GM08714 (cell line): ENCODE measurements around the gene TM9SF1.

Experiments used
- H3K4me3 ChIP-seq: fragments of 200-500 bp; sonication (Bioruptor generic); 2 replicates; pipeline ENCODE4 v1.5.1; 2014; ENCODE audit warnings: mild to moderate bottlenecking, low read length, inconsistent platforms
- ZNF274 ChIP-seq: IDR thresholded peaks from 2 replicates; pipeline ENCODE4 v1.6.1; 2012; ENCODE audit warnings: mild to moderate bottlenecking, low read depth, low read length

The TM9SF1 gene

GRCh38 chr14:24195186-24196070, at the start of gene TM9SF1:
Gene TM9SF1, minus strand, starts transcription at chr14:24195441. Its CDS starts 422 bp downstream, at chr14:24195019.
- no peak for TF ChIP-seq ZNF274
- H3K4me3 ChIP-seq = peak within 1 kb of the TSS; percentile 69

GRCh38 chr14:24243336-24243836, 48.1 kb upstream of the TM9SF1 start:
- TF ChIP-seq ZNF274 = no peak
- H3K4me3 ChIP-seq = peak overlapping the region; percentile 49

- H3K4me3 ChIP-seq = peak overlapping the region; percentile 79
- TF ChIP-seq ZNF274 = no peak
These were observed 46.7 kb upstream of the TM9SF1 start for GRCh38 chr14:24241829-24242443.

GRCh38 chr14:24240110-24240918, 45.1 kb upstream of the TM9SF1 start:
- TF ChIP-seq ZNF274 = no peak
- no peak overlapping the region for H3K4me3 ChIP-seq

GRCh38 chr14:24238527-24239037, 43.3 kb upstream of the TM9SF1 start:
- H3K4me3 ChIP-seq = no peak overlapping the region
- no peak for TF ChIP-seq ZNF274

GRCh38 chr14:24238123-24238522, 42.9 kb upstream of the TM9SF1 start:
- no peak for TF ChIP-seq ZNF274
- H3K4me3 ChIP-seq = no peak overlapping the region

- TF ChIP-seq ZNF274 = no peak
- no peak overlapping the region for H3K4me3 ChIP-seq
These were observed 42.3 kb upstream of the TM9SF1 start for GRCh38 chr14:24237463-24237955.

- no peak overlapping the region for H3K4me3 ChIP-seq
- TF ChIP-seq ZNF274 = no peak
These were observed 41.6 kb upstream of the TM9SF1 start for GRCh38 chr14:24236689-24237462.

GRCh38 chr14:24235804-24236688, 40.8 kb upstream of the TM9SF1 start:
- H3K4me3 ChIP-seq = no peak overlapping the region
- no peak for TF ChIP-seq ZNF274

- no peak overlapping the region for H3K4me3 ChIP-seq
- TF ChIP-seq ZNF274 = no peak
These were observed 39.1 kb upstream of the TM9SF1 start for GRCh38 chr14:24234095-24235005.

- peak overlapping the region; percentile 79 for H3K4me3 ChIP-seq
- TF ChIP-seq ZNF274 = no peak
These were observed 38.3 kb upstream of the TM9SF1 start for GRCh38 chr14:24233538-24233866.
